DND-41 (cell line): ENCODE measurements around the gene SLC41A1.

Experiments
- EZH2 ChIP-seq: IDR thresholded peaks from 3 replicates; pipeline ENCODE4 v1.6.1; 2012; ENCODE audit warnings: borderline replicate concordance, low read depth, mild to moderate bottlenecking, moderate library complexity, low read length, inconsistent platforms; ENCODE audit not compliant: severe bottlenecking
- TF ChIP-seq, protein P1 (sequence below): IDR thresholded peaks from 2 replicates; pipeline ENCODE4 v1.5.1; 2012; ENCODE audit warnings: borderline replicate concordance, low read length, moderate library complexity, mild to moderate bottlenecking; ENCODE audit not compliant: poor library complexity, severe bottlenecking; ENCODE audit errors: extremely low read depth

DNA sequence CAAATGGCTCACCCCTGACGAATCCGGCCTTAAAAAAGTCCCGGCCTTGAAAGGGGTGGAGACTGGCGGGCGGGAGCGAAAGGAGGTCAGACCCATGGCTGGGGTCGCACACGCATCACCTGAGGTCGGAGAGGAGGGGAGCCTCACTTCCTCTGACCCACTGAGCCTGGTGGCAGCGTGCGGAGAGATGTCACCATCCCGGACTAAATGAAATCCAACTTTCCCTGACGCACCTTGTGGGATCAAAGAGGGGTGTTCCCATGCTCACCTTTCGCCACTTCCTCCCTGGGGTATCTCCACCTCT is 709 bp upstream of the SLC41A1 start:
- TF ChIP-seq EZH2 = no peak
- TF ChIP-seq, protein P1, sequence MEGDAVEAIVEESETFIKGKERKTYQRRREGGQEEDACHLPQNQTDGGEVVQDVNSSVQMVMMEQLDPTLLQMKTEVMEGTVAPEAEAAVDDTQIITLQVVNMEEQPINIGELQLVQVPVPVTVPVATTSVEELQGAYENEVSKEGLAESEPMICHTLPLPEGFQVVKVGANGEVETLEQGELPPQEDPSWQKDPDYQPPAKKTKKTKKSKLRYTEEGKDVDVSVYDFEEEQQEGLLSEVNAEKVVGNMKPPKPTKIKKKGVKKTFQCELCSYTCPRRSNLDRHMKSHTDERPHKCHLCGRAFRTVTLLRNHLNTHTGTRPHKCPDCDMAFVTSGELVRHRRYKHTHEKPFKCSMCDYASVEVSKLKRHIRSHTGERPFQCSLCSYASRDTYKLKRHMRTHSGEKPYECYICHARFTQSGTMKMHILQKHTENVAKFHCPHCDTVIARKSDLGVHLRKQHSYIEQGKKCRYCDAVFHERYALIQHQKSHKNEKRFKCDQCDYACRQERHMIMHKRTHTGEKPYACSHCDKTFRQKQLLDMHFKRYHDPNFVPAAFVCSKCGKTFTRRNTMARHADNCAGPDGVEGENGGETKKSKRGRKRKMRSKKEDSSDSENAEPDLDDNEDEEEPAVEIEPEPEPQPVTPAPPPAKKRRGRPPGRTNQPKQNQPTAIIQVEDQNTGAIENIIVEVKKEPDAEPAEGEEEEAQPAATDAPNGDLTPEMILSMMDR = no peak
